Right hindlimb (tissue), 1 donor: Measurements from ENCODE around the gene FRRS1L.

Source experiments
- DNase-seq: peaks from one replicate; pipeline ENCODE4 v3.0.0-alpha.2; 2018

The FRRS1L gene

GRCh38 chr9:109166771-109167601, at the start of gene FRRS1L:
FRRS1L (minus strand) TSS chr9:109167249; CDS start chr9:109167138, 111 bp downstream.
- peak; percentile 49 for DNase-seq

GRCh38 chr9:109214414-109214813, 47.4 kb upstream of the FRRS1L start:
- DNase-seq = no peak

GRCh38 chr9:109213285-109214121, 46.5 kb upstream of the FRRS1L start:
- no peak for DNase-seq

GRCh38 chr9:109212768-109213167, 45.7 kb upstream of the FRRS1L start:
- DNase-seq = no peak

GRCh38 chr9:109206670-109207069, 39.6 kb upstream of the FRRS1L start:
- DNase-seq = no peak

GRCh38 chr9:109205526-109205925, 38.5 kb upstream of the FRRS1L start:
- DNase-seq = no peak

- no peak for DNase-seq
Measured at GRCh38 chr9:109203761-109204360, 36.8 kb upstream of the FRRS1L start.

GRCh38 chr9:109199676-109200075, 32.6 kb upstream of the FRRS1L start:
- no peak for DNase-seq

- DNase-seq = no peak
Measured at GRCh38 chr9:109198736-109199382, 31.8 kb upstream of the FRRS1L start.

- no peak for DNase-seq
Measured at GRCh38 chr9:109193974-109194556, 27.0 kb upstream of the FRRS1L start.

- no peak for DNase-seq
Measured at GRCh38 chr9:109192732-109193361, 25.8 kb upstream of the FRRS1L start.

- DNase-seq = no peak
Measured at GRCh38 chr9:109191746-109192145, 24.7 kb upstream of the FRRS1L start.

- DNase-seq = no peak
Measured at GRCh38 chr9:109190151-109190550, 23.1 kb upstream of the FRRS1L start.

GRCh38 chr9:109186857-109187520, 19.9 kb upstream of the FRRS1L start:
- no peak for DNase-seq

GRCh38 chr9:109182940-109183798, 16.1 kb upstream of the FRRS1L start:
- DNase-seq = no peak

- DNase-seq = no peak
Measured at GRCh38 chr9:109182550-109182939, 15.5 kb upstream of the FRRS1L start.

GRCh38 chr9:109181284-109181683, 14.2 kb upstream of the FRRS1L start:
- no peak for DNase-seq

- no peak for DNase-seq
Measured at GRCh38 chr9:109179801-109180523, 12.9 kb upstream of the FRRS1L start.

- no peak for DNase-seq
Measured at GRCh38 chr9:109176963-109177362, 9.9 kb upstream of the FRRS1L start.

GRCh38 chr9:109176386-109176785, 9.3 kb upstream of the FRRS1L start:
- no peak for DNase-seq
